WTC11 (cell line): ENCODE results near the gene CCR6. TPM values are rescaled to one million over a fixed set of nuclear protein-coding genes. Genes with fewer than 3 reads are reported as not detected.

Experiments used
- ATAC-seq: fragments of 200-7000 bp; cut with Tn5 transposase; 2 replicates; pipeline ENCODE4 v1.10.0; 2021; ENCODE audit warnings: mild to moderate bottlenecking, moderate library complexity
- CTCF ChIA-PET: fragments of 300-600 bp; sonication (Branson Sonifier 250); formaldehyde crosslinking; loops from one replicate; lab custom pipeline; 2021; ENCODE audit warnings: antibody characterized with exemption; lab: Charles Lee
- POLR2A ChIA-PET: fragments of 350-600 bp; sonication (Branson Sonifier 250); formaldehyde crosslinking; loops from one replicate; lab custom pipeline; 2021; ENCODE audit warnings: antibody characterized with exemption; lab: Charles Lee
- DNase-seq: peaks from one replicate; pipeline ENCODE4 v3.0.0; 2021; ENCODE audit warnings: low spot score
- H3K27ac Mint-ChIP-seq: 2 replicates; pipeline ENCODE4 v1.8.0; 2021; ENCODE audit warnings: mixed read lengths
- H3K27me3 Mint-ChIP-seq: 2 replicates; pipeline ENCODE4 v1.8.0; 2021; ENCODE audit warnings: low read depth, mild to moderate bottlenecking, moderate library complexity, mixed read lengths
- H3K36me3 Mint-ChIP-seq: 2 replicates; pipeline ENCODE4 v1.8.0; 2021; ENCODE audit warnings: mixed read lengths
- H3K4me1 Mint-ChIP-seq: 2 replicates; pipeline ENCODE4 v1.8.0; 2022; ENCODE audit warnings: mixed read lengths
- H3K4me3 Mint-ChIP-seq: 2 replicates; pipeline ENCODE4 v1.8.0; 2021; ENCODE audit warnings: mild to moderate bottlenecking, moderate library complexity, mixed read lengths
- H3K9me3 Mint-ChIP-seq: 2 replicates; pipeline ENCODE4 v1.8.0; 2021; ENCODE audit warnings: mixed read lengths
- AFF4 ChIP-seq: sonication (generic); formaldehyde crosslinking; IDR thresholded peaks from 2 replicates; pipeline ENCODE4 v1.8.1; 2023; ENCODE audit warnings: mild to moderate bottlenecking, missing genetic modification reagents, borderline replicate concordance
- CREM ChIP-seq: sonication (generic); formaldehyde crosslinking; IDR thresholded peaks from 2 replicates; pipeline ENCODE4 v1.8.1; 2022; ENCODE audit warnings: mild to moderate bottlenecking, missing genetic modification reagents, moderate library complexity
- FOXJ3 ChIP-seq: sonication (generic); formaldehyde crosslinking; IDR thresholded peaks from 2 replicates; pipeline ENCODE4 v1.9.0; 2021; ENCODE audit warnings: missing genetic modification reagents, mild to moderate bottlenecking, borderline replicate concordance
- GABPB1 ChIP-seq: sonication (generic); formaldehyde crosslinking; IDR thresholded peaks from 2 replicates; pipeline ENCODE4 v1.8.1; 2023; ENCODE audit warnings: mild to moderate bottlenecking, missing genetic modification reagents
- IRF1 ChIP-seq: sonication (generic); formaldehyde crosslinking; IDR thresholded peaks from 2 replicates; pipeline ENCODE4 v1.8.0; 2023; ENCODE audit warnings: missing genetic modification reagents
- JAZF1 ChIP-seq: fragments of 250-450 bp; sonication (Bioruptor Pico); IDR thresholded peaks from 2 replicates; pipeline ENCODE4 v1.9.0; 2021; ENCODE audit warnings: moderate library complexity, mild to moderate bottlenecking, inconsistent platforms
- KAT7 ChIP-seq: sonication (generic); formaldehyde crosslinking; IDR thresholded peaks from 2 replicates; pipeline ENCODE4 v1.8.1; 2023; ENCODE audit warnings: missing genetic modification reagents, mild to moderate bottlenecking, borderline replicate concordance
- NR2C2 ChIP-seq: sonication (generic); formaldehyde crosslinking; IDR thresholded peaks from 2 replicates; pipeline ENCODE4 v1.8.0; 2022; ENCODE audit warnings: mild to moderate bottlenecking, missing genetic modification reagents
- NR3C1 ChIP-seq: sonication (generic); formaldehyde crosslinking; conservative IDR thresholded peaks from 2 replicates; pipeline ENCODE4 v1.8.1; 2023; ENCODE audit warnings: low read depth, mild to moderate bottlenecking, missing genetic modification reagents
- SOX15 ChIP-seq: fragments of 250-450 bp; sonication (Bioruptor Pico); IDR thresholded peaks from 2 replicates; pipeline ENCODE4 v1.9.0; 2021; ENCODE audit warnings: mild to moderate bottlenecking
- TEAD4 ChIP-seq: sonication (generic); formaldehyde crosslinking; IDR thresholded peaks from 2 replicates; pipeline ENCODE4 v1.8.0; 2022; ENCODE audit warnings: mild to moderate bottlenecking, missing genetic modification reagents
- USF2 ChIP-seq: sonication (generic); formaldehyde crosslinking; IDR thresholded peaks from 2 replicates; pipeline ENCODE4 v1.8.1; 2023; ENCODE audit warnings: mild to moderate bottlenecking, missing genetic modification reagents, moderate library complexity
- total RNA-seq: library from RNA; stranded (reverse); gene quantifications from 3 replicates; pipeline ENCODE4 v1.2.3, GENCODE V29; 2021
- TF ChIP-seq, protein P1 (sequence below): sonication (generic); formaldehyde crosslinking; IDR thresholded peaks from 2 replicates; pipeline ENCODE4 v1.8.1; 2023; ENCODE audit warnings: mild to moderate bottlenecking, moderate library complexity, missing genetic modification reagents
- TF ChIP-seq, protein P2 (sequence below): fragments of 250-450 bp; sonication (Bioruptor Pico); IDR thresholded peaks from 2 replicates; pipeline ENCODE4 v2.1.2; 2022; ENCODE audit warnings: mild to moderate bottlenecking, moderate library complexity
- TF ChIP-seq, protein P3 (sequence below): fragments of 250-450 bp; sonication (Bioruptor Pico); conservative IDR thresholded peaks from 2 replicates; pipeline ENCODE4 v1.9.0; 2021; ENCODE audit warnings: mild to moderate bottlenecking
- TF ChIP-seq, protein P4 (sequence below): sonication (generic); formaldehyde crosslinking; IDR thresholded peaks from 2 replicates; pipeline ENCODE4 v1.8.1; 2023; ENCODE audit warnings: mild to moderate bottlenecking, missing genetic modification reagents

The CCR6 gene
- total RNA-seq, 1 experiment from 2014 or later = not detected

- no peak overlapping the region for H3K4me3 Mint-ChIP-seq
- no peaks in the 10 kb centered on the region; the same call in 1 of the 2 replicates for H3K27me3 Mint-ChIP-seq
- CTCF ChIA-PET = interaction anchor here (1.1 to 1.4 kb wide), 2 partner anchors 32 to 274 kb away, joined by 3 to 4 read pairs; no protein-coding TSS in a partner anchor
- DNase-seq (no peak), ATAC-seq (no peak)
- POLR2A ChIA-PET = no interaction called here
- TF ChIP-seq, protein P1, sequence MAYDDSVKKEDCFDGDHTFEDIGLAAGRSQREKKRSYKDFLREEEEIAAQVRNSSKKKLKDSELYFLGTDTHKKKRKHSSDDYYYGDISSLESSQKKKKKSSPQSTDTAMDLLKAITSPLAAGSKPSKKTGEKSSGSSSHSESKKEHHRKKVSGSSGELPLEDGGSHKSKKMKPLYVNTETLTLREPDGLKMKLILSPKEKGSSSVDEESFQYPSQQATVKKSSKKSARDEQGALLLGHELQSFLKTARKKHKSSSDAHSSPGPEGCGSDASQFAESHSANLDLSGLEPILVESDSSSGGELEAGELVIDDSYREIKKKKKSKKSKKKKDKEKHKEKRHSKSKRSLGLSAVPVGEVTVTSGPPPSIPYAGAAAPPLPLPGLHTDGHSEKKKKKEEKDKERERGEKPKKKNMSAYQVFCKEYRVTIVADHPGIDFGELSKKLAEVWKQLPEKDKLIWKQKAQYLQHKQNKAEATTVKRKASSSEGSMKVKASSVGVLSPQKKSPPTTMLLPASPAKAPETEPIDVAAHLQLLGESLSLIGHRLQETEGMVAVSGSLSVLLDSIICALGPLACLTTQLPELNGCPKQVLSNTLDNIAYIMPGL (CRISPR knock-in tag) = no peak
- TF ChIP-seq GABPB1 = no peak
- no peak for TF ChIP-seq NR2C2 (CRISPR knock-in tag)
- TF ChIP-seq CREM = no peak
- TF ChIP-seq, protein P2, sequence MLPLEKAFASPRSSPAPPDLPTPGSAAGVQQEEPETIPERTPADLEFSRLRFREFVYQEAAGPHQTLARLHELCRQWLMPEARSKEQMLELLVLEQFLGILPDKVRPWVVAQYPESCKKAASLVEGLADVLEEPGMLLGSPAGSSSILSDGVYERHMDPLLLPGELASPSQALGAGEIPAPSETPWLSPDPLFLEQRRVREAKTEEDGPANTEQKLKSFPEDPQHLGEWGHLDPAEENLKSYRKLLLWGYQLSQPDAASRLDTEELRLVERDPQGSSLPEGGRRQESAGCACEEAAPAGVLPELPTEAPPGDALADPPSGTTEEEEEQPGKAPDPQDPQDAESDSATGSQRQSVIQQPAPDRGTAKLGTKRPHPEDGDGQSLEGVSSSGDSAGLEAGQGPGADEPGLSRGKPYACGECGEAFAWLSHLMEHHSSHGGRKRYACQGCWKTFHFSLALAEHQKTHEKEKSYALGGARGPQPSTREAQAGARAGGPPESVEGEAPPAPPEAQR (CRISPR knock-in tag) = no peak
- TF ChIP-seq AFF4 (CRISPR knock-in tag) = no peak
- peaks cover 11% of the 10 kb centered on the region for H3K9me3 Mint-ChIP-seq
- H3K27ac Mint-ChIP-seq = no peak overlapping the region
- peaks cover 4% of the 10 kb centered on the region; the same call in 1 of the 2 replicates for H3K36me3 Mint-ChIP-seq
- H3K4me1 Mint-ChIP-seq = no peaks in the 10 kb centered on the region
These were observed 45.5 kb upstream of the CCR6 start for GRCh38 chr6:167077241-167077932.

GRCh38 chr6:167078745-167079144 is 44.2 kb upstream of the CCR6 start:
- H3K4me3 Mint-ChIP-seq = no peak overlapping the region
- CTCF ChIA-PET = interaction anchor here (1.4 kb wide), 1 partner anchor 33 kb away, joined by 3 read pairs; no protein-coding TSS in a partner anchor
- DNase-seq = no peak
- no peak for TF ChIP-seq JAZF1
- TF ChIP-seq, protein P3, sequence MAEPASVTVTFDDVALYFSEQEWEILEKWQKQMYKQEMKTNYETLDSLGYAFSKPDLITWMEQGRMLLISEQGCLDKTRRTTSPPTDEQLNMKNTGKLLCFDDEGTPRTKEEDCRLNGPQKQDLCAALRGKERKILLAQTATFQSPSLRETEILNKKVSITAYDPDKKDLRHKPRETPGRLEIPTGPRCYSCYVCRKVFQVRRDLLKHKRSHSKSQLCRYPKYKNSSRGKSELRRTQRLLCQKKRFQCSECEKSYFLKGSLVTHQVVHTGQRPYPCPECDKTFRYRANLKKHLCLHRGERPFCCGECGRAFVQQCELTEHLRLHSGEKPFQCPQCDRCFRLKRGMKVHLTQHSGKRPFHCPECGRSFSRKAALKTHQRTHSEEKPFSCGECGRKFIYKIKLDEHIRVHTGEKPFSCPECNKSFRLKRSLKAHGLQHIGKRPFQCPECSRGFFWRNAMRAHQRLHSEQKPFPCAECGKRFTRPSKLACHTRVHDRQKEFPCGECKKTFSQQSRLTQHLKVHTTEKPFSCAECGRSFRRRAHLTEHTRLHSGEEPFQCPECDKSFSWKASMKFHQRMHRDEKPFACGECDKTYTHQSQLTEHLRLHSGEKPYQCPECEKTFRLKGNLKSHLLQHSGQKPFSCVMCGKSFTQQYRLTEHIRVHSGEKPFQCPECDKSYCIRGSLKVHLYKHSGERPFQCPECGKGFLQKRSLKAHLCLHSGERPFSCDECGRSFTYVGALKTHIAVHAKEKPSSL (CRISPR knock-in tag) = no peak
- TF ChIP-seq TEAD4 (CRISPR knock-in tag) = no peak
- TF ChIP-seq SOX15 = no peak
- TF ChIP-seq, protein P4, sequence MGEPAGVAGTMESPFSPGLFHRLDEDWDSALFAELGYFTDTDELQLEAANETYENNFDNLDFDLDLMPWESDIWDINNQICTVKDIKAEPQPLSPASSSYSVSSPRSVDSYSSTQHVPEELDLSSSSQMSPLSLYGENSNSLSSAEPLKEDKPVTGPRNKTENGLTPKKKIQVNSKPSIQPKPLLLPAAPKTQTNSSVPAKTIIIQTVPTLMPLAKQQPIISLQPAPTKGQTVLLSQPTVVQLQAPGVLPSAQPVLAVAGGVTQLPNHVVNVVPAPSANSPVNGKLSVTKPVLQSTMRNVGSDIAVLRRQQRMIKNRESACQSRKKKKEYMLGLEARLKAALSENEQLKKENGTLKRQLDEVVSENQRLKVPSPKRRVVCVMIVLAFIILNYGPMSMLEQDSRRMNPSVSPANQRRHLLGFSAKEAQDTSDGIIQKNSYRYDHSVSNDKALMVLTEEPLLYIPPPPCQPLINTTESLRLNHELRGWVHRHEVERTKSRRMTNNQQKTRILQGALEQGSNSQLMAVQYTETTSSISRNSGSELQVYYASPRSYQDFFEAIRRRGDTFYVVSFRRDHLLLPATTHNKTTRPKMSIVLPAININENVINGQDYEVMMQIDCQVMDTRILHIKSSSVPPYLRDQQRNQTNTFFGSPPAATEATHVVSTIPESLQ (CRISPR knock-in tag) = no peak
- TF ChIP-seq FOXJ3 = no peak
- no peak for TF ChIP-seq NR3C1 (CRISPR knock-in tag)
- TF ChIP-seq KAT7 = no peak
- TF ChIP-seq USF2 (CRISPR knock-in tag) = no peak
- TF ChIP-seq IRF1 (CRISPR knock-in tag) = no peak
- POLR2A ChIA-PET = no interaction called here
- ATAC-seq = no peak
- peaks cover 9% of the 10 kb centered on the region; the same call in 1 of the 2 replicates for H3K9me3 Mint-ChIP-seq
- H3K27me3 Mint-ChIP-seq = peaks cover 9% of the 10 kb centered on the region
- H3K36me3 Mint-ChIP-seq = no peaks in the 10 kb centered on the region
- no peak overlapping the region for H3K27ac Mint-ChIP-seq
- H3K4me1 Mint-ChIP-seq = no peaks in the 10 kb centered on the region
